GM12872 (cell line): ENCODE results near the gene SLC35F1.

Source experiments
- CTCF ChIP-seq: IDR thresholded peaks from 3 replicates; pipeline ENCODE4 v1.5.1; 2011; ENCODE audit warnings: low read depth, mild to moderate bottlenecking, low read length, moderate library complexity; ENCODE audit not compliant: insufficient read depth

Gene SLC35F1

DNA sequence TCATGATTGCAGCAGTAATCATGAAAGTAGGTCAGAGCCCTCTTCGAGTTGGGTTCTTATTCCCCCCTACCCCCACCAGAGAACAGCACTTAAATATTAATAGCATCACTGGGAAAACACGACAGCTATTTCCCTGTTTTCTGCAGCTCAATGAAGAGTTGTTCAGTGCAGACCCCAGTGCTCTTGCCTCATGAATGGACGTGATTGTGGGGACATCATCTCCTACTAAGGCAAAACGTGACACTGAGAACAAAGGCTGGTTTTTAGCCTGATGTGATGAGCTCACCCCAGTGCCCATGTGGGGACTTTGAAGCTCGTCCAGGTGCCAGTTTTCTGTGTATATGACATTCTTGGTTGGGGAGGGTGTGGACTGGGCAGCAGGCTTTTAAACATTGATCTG, 105.9 kb downstream of the SLC35F1 start:
- no peak for TF ChIP-seq CTCF

DNA sequence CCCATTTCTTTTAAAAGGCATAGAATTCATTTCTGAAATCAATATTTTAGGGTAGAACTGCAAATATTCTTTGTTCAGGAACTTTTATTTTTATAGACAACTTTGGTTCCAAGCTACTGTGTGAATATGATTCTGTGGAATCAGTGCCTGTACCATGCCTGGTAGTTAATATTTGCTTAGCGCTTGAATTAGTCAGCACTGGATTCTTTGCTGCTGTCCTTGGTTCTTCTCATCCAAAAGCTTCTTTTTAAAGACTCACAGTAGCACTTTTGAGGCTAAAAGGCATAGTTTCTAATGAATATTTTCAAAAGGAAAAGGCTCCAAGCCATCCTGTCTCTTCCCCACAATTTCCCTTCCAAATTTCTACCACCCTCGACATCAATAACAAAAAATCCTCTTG, 109.5 kb downstream of the SLC35F1 start:
- no peak for TF ChIP-seq CTCF

DNA sequence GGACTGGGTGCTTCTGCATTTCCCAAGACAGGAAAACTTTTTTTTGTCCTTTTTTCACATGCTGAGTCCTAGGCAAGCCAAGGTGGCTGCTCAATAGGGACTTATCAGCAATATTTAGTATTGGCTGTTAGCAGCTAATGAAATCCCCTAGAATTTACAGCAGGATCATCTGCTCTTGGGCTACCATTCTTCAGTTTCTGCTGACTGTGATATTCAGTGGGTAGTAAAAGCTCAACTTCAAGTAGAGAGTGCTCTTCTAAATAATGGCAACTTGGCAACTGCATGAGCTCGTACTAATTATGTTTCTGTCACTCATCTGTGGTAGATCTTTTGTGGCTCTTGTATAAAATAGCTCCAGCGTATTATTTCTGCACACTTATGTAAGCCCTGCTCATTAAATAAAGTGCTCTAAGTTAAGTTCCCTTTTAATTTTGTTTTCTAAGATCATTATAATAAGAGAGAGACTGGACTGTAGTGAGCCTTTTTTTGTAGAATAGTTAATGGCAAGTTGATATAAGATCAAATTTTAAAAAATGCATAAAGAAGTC, 110.3 kb downstream of the SLC35F1 start:
- no peak for TF ChIP-seq CTCF

DNA sequence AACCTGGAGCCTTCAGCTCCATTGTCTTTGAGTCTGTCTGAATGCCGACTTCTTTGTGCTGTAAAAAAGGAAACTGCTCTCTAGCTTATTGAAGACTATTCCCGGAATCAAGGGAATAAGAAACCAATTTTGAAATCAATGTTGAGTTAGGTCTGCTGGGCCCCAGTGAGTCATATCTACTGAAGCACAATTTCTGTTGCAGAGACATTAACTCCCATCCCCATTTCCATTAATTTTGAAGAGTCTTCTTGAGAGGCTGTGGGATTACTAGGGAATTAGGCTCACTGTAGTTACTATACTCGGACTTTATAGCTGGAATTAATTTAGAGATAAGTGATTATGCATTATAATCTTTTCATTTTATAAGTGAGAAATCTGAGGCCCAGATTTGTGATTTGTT, 116.7 kb downstream of the SLC35F1 start:
- no peak for TF ChIP-seq CTCF

GRCh38 chr6:118029967-118030366, 122.9 kb downstream of the SLC35F1 start:
- no peak for TF ChIP-seq CTCF

GRCh38 chr6:118042855-118043254, 135.8 kb downstream of the SLC35F1 start:
- TF ChIP-seq CTCF = no peak

- TF ChIP-seq CTCF = no peak
Measured at GRCh38 chr6:118044275-118044674, 137.2 kb downstream of the SLC35F1 start.

DNA sequence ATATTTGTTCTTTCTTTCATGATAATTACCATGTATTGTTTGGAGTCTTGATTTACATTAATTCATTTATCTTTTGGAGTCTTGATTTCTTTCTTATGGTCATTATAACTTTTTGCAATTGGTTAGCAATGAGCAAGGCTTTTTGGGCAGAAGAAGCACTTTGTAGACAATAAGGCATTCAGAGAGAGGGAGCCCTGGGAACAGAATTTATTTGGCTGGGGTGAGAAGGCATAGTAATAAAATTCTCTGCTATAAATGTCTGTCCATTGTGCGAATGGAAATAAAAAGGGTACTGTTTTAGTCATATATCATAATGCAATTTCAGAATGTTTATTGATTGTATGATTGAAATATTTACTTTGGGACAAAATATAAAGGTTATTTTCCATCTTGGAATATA, 147.0 kb downstream of the SLC35F1 start:
- TF ChIP-seq CTCF = no peak
